ENCODE data around the gene HELB.

- TF ChIP-seq CTCF (conservative IDR thresholded peaks at IDR 0.05; ENCODE audit: low read depth, low read length) (no peak), EZH2 (IDR thresholded peaks at IDR 0.05; ENCODE audit: borderline replicate concordance, low read depth, low read length, poor library complexity, severe bottlenecking) (no peak)
Measured at GRCh38 chr12:66331814-66332213, 29.5 kb downstream of the HELB start.

Measured in A673 (cell line).